Osteoblast (primary cell): ENCODE measurements around the gene PUS3. TPM values are rescaled to one million over a fixed set of nuclear protein-coding genes. Genes with fewer than 3 reads are reported as not detected.

Experiments
- DNase-seq: peaks from one replicate; pipeline ENCODE4 v3.0.0; 2011; ENCODE audit warnings: low spot score, mixed read lengths; ENCODE audit not compliant: insufficient read length; ENCODE audit errors: missing footprints
- H2AFZ ChIP-seq: 2 replicates; pipeline ENCODE4 v1.6.0; 2011; ENCODE audit warnings: mild to moderate bottlenecking, low read length
- H3K27ac ChIP-seq: 2 replicates; pipeline ENCODE4 v1.5.1; 2011; ENCODE audit warnings: mild to moderate bottlenecking, low read depth, low read length, moderate library complexity
- H3K27me3 ChIP-seq: 2 replicates; pipeline ENCODE4 v1.6.0; 2012; ENCODE audit warnings: mild to moderate bottlenecking, control low read depth, inconsistent platforms, low read length, moderate library complexity; ENCODE audit not compliant: insufficient read depth
- H3K36me3 ChIP-seq: 2 replicates; pipeline ENCODE4 v1.5.1; 2011; ENCODE audit warnings: mild to moderate bottlenecking, low read length, control low read depth, moderate library complexity; ENCODE audit not compliant: insufficient read depth
- H3K4me1 ChIP-seq: 2 replicates; pipeline ENCODE4 v1.5.1; 2011; ENCODE audit warnings: mild to moderate bottlenecking, low read length, control low read depth, moderate library complexity; ENCODE audit not compliant: insufficient read depth
- H3K4me2 ChIP-seq: 2 replicates; pipeline ENCODE4 v1.6.0; 2011; ENCODE audit warnings: mild to moderate bottlenecking, low read length; ENCODE audit not compliant: insufficient read depth
- H3K4me3 ChIP-seq: fragments of 200-600 bp; sonication (generic); 3 replicates; pipeline ENCODE4 v1.5.1; 2012; ENCODE audit warnings: mild to moderate bottlenecking, low read length, inconsistent platforms; ENCODE audit not compliant: insufficient read depth
- H3K79me2 ChIP-seq: 2 replicates; pipeline ENCODE4 v1.6.0; 2012; ENCODE audit warnings: mild to moderate bottlenecking, low read length, control low read depth, inconsistent platforms; ENCODE audit not compliant: insufficient read depth
- H3K9me3 ChIP-seq: 2 replicates; pipeline ENCODE4 v1.5.1; 2011; ENCODE audit warnings: low read depth, low read length, control low read depth
- H4K20me1 ChIP-seq: 2 replicates; pipeline ENCODE4 v1.6.0; 2012; ENCODE audit warnings: mild to moderate bottlenecking, low read length, control low read depth; ENCODE audit not compliant: insufficient read depth
- CTCF ChIP-seq: IDR thresholded peaks from 2 replicates; pipeline ENCODE4 v1.5.1; 2011; ENCODE audit warnings: mild to moderate bottlenecking, low read depth, low read length, moderate library complexity; ENCODE audit errors: extremely low read depth
- total RNA-seq: library from RNA; depleted of rRNA; stranded (reverse); fragments of >200 nt; gene quantifications from 2 replicates; pipeline ENCODE4 v1.2.3, GENCODE V29; 2012

Gene PUS3
- total RNA-seq, 1 donor: 14.1 TPM

- H3K79me2 ChIP-seq: no peaks in the 10 kb centered on the region
- H4K20me1 ChIP-seq: no peaks in the 10 kb centered on the region
- H3K4me2 ChIP-seq: no peak within 1 kb of the TSS
- H3K9me3 ChIP-seq: no peaks in the 10 kb centered on the region
- DNase-seq: peak; percentile 56
- H3K4me1 ChIP-seq: peaks cover 8% of the 10 kb centered on the region
- no peak within 1 kb of the TSS for H2AFZ ChIP-seq
- H3K27ac ChIP-seq: no peak within 1 kb of the TSS
- H3K4me3 ChIP-seq: no peak within 1 kb of the TSS
- H3K27me3 ChIP-seq: peaks cover 3% of the 10 kb centered on the region
- TF ChIP-seq CTCF: no peak
- no peaks in the 10 kb centered on the region for H3K36me3 ChIP-seq
These were observed 43.0 kb upstream of the PUS3 start, which contains the start of gene VSIG10L2 for GRCh38 chr11:125945797-125946520. TSS of gene VSIG10L2 (plus strand) at chr11:125946044. CDS start at chr11:125946056, 12 bp downstream.

- Histone ChIP-seq H2AFZ (no peak overlapping the region), H3K9me3 (no peaks in the 10 kb centered on the region), H3K4me2 (no peak overlapping the region), H3K4me3 (no peak overlapping the region), H3K27me3 (peaks cover 3% of the 10 kb centered on the region), H4K20me1 (no peaks in the 10 kb centered on the region), H3K27ac (no peak overlapping the region), H3K4me1 (peaks cover 8% of the 10 kb centered on the region), H3K36me3 (no peaks in the 10 kb centered on the region), H3K79me2 (no peaks in the 10 kb centered on the region)
- peak; percentile 59 for DNase-seq
- no peak for TF ChIP-seq CTCF
These were observed 42.2 kb upstream of the PUS3 start for GRCh38 chr11:125945011-125945796.

GRCh38 chr11:125944350-125945010 is 41.5 kb upstream of the PUS3 start:
- no peaks in the 10 kb centered on the region for H3K9me3 ChIP-seq
- H3K27me3 ChIP-seq: peaks cover 3% of the 10 kb centered on the region
- no peaks in the 10 kb centered on the region for H3K36me3 ChIP-seq
- DNase-seq: no peak
- no peak overlapping the region for H3K4me2 ChIP-seq
- no peaks in the 10 kb centered on the region for H3K79me2 ChIP-seq
- H4K20me1 ChIP-seq: no peaks in the 10 kb centered on the region
- H3K27ac ChIP-seq: no peak overlapping the region
- no peak for TF ChIP-seq CTCF
- H3K4me1 ChIP-seq: peaks cover 8% of the 10 kb centered on the region
- no peak overlapping the region for H3K4me3 ChIP-seq
- no peak overlapping the region for H2AFZ ChIP-seq
